IMR-90 (cell line): ENCODE measurements around the gene PATJ. TPM values are rescaled to one million over a fixed set of nuclear protein-coding genes. Genes with fewer than 3 reads are reported as not detected.

Source experiments
- ATAC-seq: fragments of 200-7000 bp; cut with Tn5 transposase; 2 replicates; pipeline ENCODE4 v1.9.1; 2020; ENCODE audit warnings: low read depth, mild to moderate bottlenecking, moderate library complexity
- BruUV-seq: library from RNA; stranded (reverse); fragments of 400-500 nt; replicated peaks from 2 replicates; lab custom pipeline; 2021; lab: Mats Ljungman, UMichigan
- CTCF ChIA-PET: fragments of 300-600 bp; formaldehyde crosslinking; extraction: SDS; loops from one replicate; lab custom pipeline; 2021; ENCODE audit warnings: antibody characterized with exemption; lab: Yijun Ruan, JAX
- POLR2A ChIA-PET: fragments of 300-600 bp; sonication (Branson Sonifier 250); formaldehyde crosslinking; loops from one replicate; lab custom pipeline; 2022; ENCODE audit warnings: antibody characterized with exemption; ENCODE audit not compliant: unreplicated experiment; lab: Charles Lee
- DNase-seq: peaks from one replicate; pipeline ENCODE4 v3.0.0; 2013
- H2AFZ ChIP-seq: replicated peaks from 2 replicates; pipeline ENCODE3; 2013; ENCODE audit warnings: low read length, mild to moderate bottlenecking; ENCODE audit not compliant: poor library complexity
- H2AK5ac ChIP-seq: 2 replicates; pipeline ENCODE4 v1.6.1; 2013; ENCODE audit warnings: low read depth, low read length, inconsistent platforms
- H2AK9ac ChIP-seq: replicated peaks from 2 replicates; pipeline ENCODE3; 2013; ENCODE audit warnings: mild to moderate bottlenecking, low read depth, low read length, moderate library complexity; ENCODE audit not compliant: poor library complexity
- H2BK120ac ChIP-seq: 2 replicates; pipeline ENCODE4 v1.6.1; 2013; ENCODE audit warnings: low read depth, low read length, inconsistent platforms
- H2BK15ac ChIP-seq: 3 replicates; pipeline ENCODE4 v1.6.1; 2013; ENCODE audit warnings: low read depth, low read length, inconsistent platforms
- H2BK20ac ChIP-seq: 2 replicates; pipeline ENCODE4 v1.6.1; 2013; ENCODE audit warnings: low read depth, mild to moderate bottlenecking, inconsistent platforms, low read length, moderate library complexity
- H2BK5ac ChIP-seq: 2 replicates; pipeline ENCODE4 v1.6.1; 2013; ENCODE audit warnings: mild to moderate bottlenecking, low read depth, low read length, inconsistent platforms; ENCODE audit not compliant: poor library complexity, severe bottlenecking
- H3K14ac ChIP-seq: replicated peaks from 2 replicates; pipeline ENCODE4 v1.6.1; 2013; ENCODE audit warnings: low read depth, low read length, inconsistent platforms
- H3K18ac ChIP-seq: 2 replicates; pipeline ENCODE4 v1.6.1; 2013; ENCODE audit warnings: low read depth, low read length, control low read depth
- H3K23ac ChIP-seq: 2 replicates; pipeline ENCODE4 v1.6.1; 2013; ENCODE audit warnings: low read depth, low read length, inconsistent platforms
- H3K27ac ChIP-seq: 2 replicates; pipeline ENCODE4 v1.5.1; 2013; ENCODE audit warnings: mild to moderate bottlenecking, control low read depth, low read length; ENCODE audit not compliant: insufficient read depth
- H3K27me3 ChIP-seq: 2 replicates; pipeline ENCODE4 v1.6.1; 2013; ENCODE audit warnings: low read length; ENCODE audit not compliant: control insufficient read depth, insufficient read depth
- H3K36me3 ChIP-seq: 2 replicates; pipeline ENCODE4 v1.6.1; 2013; ENCODE audit warnings: low read length, mixed read lengths; ENCODE audit not compliant: control insufficient read depth, insufficient read depth
- H3K4ac ChIP-seq: 2 replicates; pipeline ENCODE4 v1.6.1; 2013; ENCODE audit warnings: low read depth, low read length, inconsistent platforms
- H3K4me1 ChIP-seq: 2 replicates; pipeline ENCODE4 v1.6.1; 2013; ENCODE audit warnings: low read length, mixed read lengths; ENCODE audit not compliant: control insufficient read depth, insufficient read depth
- H3K4me2 ChIP-seq: 2 replicates; pipeline ENCODE4 v1.6.1; 2013; ENCODE audit warnings: low read depth, mild to moderate bottlenecking, control low read depth, low read length, moderate library complexity
- H3K4me3 ChIP-seq: 2 replicates; pipeline ENCODE4 v1.5.1; 2013; ENCODE audit warnings: low read depth, mild to moderate bottlenecking, control low read depth, low read length, moderate library complexity; ENCODE audit not compliant: insufficient read depth
- H3K56ac ChIP-seq: 2 replicates; pipeline ENCODE4 v1.6.1; 2013; ENCODE audit warnings: low read length, inconsistent platforms; ENCODE audit not compliant: insufficient read depth; ENCODE audit errors: extremely low read depth
- H3K79me1 ChIP-seq, 2 experiments: 2 replicates each; pipeline ENCODE4 v1.6.1; 2013; ENCODE audit warnings: low read length in 2 of 2, inconsistent platforms in 1 of 2, low read depth in 1 of 2
- H3K9ac ChIP-seq: 2 replicates; pipeline ENCODE4 v1.6.1; 2013; ENCODE audit warnings: low read depth, low read length, control low read depth
- H3K9me1 ChIP-seq: 2 replicates; pipeline ENCODE4 v1.6.1; 2013; ENCODE audit warnings: low read length, inconsistent platforms; ENCODE audit not compliant: insufficient read depth
- H3K9me3 ChIP-seq: 2 replicates; pipeline ENCODE4 v1.6.1; 2013; ENCODE audit warnings: low read length; ENCODE audit not compliant: control insufficient read depth, insufficient read depth
- H4K20me1 ChIP-seq: 2 replicates; pipeline ENCODE4 v1.6.1; 2013; ENCODE audit warnings: low read length, inconsistent platforms; ENCODE audit not compliant: insufficient read depth
- H4K5ac ChIP-seq: 2 replicates; pipeline ENCODE4 v1.6.1; 2013; ENCODE audit warnings: mild to moderate bottlenecking, low read depth, low read length, control low read depth
- H4K8ac ChIP-seq, 2 experiments: 2 replicates each; pipeline ENCODE4 v1.6.1; 2013; ENCODE audit warnings: low read depth in 2 of 2, low read length in 2 of 2, control low read depth in 1 of 2, inconsistent platforms in 1 of 2
- H4K91ac ChIP-seq: 2 replicates; pipeline ENCODE4 v1.6.1; 2013; ENCODE audit warnings: low read depth, low read length, inconsistent platforms; ENCODE audit not compliant: insufficient read depth
- ELK1 ChIP-seq: fragments of 150-350 bp; IDR thresholded peaks from 2 replicates; pipeline ENCODE4 v1.6.1; 2016; ENCODE audit warnings: low read depth, mild to moderate bottlenecking, low read length, moderate library complexity, borderline replicate concordance
- MAFK ChIP-seq: IDR thresholded peaks from 2 replicates; pipeline ENCODE4 v1.6.1; 2012; ENCODE audit warnings: low read depth, low read length, improper control_type of control experiment
- MAZ ChIP-seq: IDR thresholded peaks from 2 replicates; pipeline ENCODE4 v1.6.1; 2012; ENCODE audit warnings: low read depth, mild to moderate bottlenecking, low read length, improper control_type of control experiment, moderate library complexity, borderline replicate concordance
- NFE2L2 ChIP-seq: fragments of 150-350 bp; IDR thresholded peaks from 2 replicates; pipeline ENCODE4 v1.6.1; 2016; ENCODE audit warnings: low read depth, mild to moderate bottlenecking, low read length
- POLR2A ChIP-seq: IDR thresholded peaks from 2 replicates; pipeline ENCODE4 v1.6.1; 2012; ENCODE audit warnings: mild to moderate bottlenecking, low read depth, low read length
- whole genome bisulfite sequencing, 2 experiments: methylation state at CpG; one replicate each; pipeline versions ENCODE4 v1.1.5 to v1.1.7; 2013; ENCODE audit warnings: missing lambda C conversion rate in 2 of 2; ENCODE audit not compliant: insufficient read length in 1 of 2; ENCODE audit errors: extremely low coverage in 2 of 2; 5-methylcytosine and 5-hydroxymethylcytosine counted together
- dilution Hi-C: fragments of 300-500 bp; cut with HindIII; formaldehyde crosslinking; loops from one replicate; pipeline ENCODE4 v1.14.3; 2018; ENCODE audit warnings: low sequenced_read_pairs; ENCODE audit not compliant: unreplicated experiment
- in situ Hi-C: fragments of 300-500 bp; cut with MboI; formaldehyde crosslinking; loops from 3 replicates; pipeline ENCODE4 v1.14.3; 2019; ENCODE audit warnings: low sequenced_read_pairs, inconsistent platforms, mixed read lengths
- intact Hi-C: fragments of 100-400 bp; cut with micrococcal nuclease; formaldehyde crosslinking; loops from 2 replicates; pipeline ENCODE4 v1.10.0; 2022
- polyA plus RNA-seq, 3 experiments: library from polyadenylated mRNA; depleted of rRNA; stranded (reverse); fragments of >200 nt; gene quantifications; 2 replicates each; pipeline ENCODE4 v1.2.3, GENCODE V29; 2012; ENCODE audit warnings: low replicate concordance in 1 of 3
- total RNA-seq: library from RNA; depleted of rRNA; stranded (reverse); fragments of >200 nt; gene quantifications from 2 replicates; pipeline ENCODE4 v1.2.3, GENCODE V29; 2012

The PATJ gene
- total and polyA plus RNA-seq, 2 of the 4 experiments (the other 2 are of a cell fraction): 2.0 to 3.4 TPM

- no CpG with 5 or more reads among the region's 5 CpGs for WGBS, 2 experiments
- CTCF ChIA-PET: no interaction called here
Observed at GRCh38 chr1:62013264-62013663, 271.0 kb downstream of the PATJ start.

More at GRCh38 chr1:62013264-62013663, 271.0 kb downstream of the PATJ start:
- POLR2A ChIA-PET: no interaction called here
- TF ChIP-seq MAZ (no peak), NFE2L2 (no peak), ELK1 (no peak), MAFK (no peak), POLR2A (no peak)
- no peak overlapping the region for H2BK15ac ChIP-seq
- H3K9me3 ChIP-seq: no peaks in the 10 kb centered on the region; the same call in 1 of the 2 replicates
- no peak overlapping the region for H3K4me2 ChIP-seq
- in situ Hi-C loops: no loop called here
- H3K14ac ChIP-seq: no peak overlapping the region
- no peak overlapping the region for H3K23ac ChIP-seq
- H3K27me3 ChIP-seq: no peaks in the 10 kb centered on the region
- H3K9me1 ChIP-seq: no peaks in the 10 kb centered on the region
- no peak overlapping the region for H4K5ac ChIP-seq
- no peak overlapping the region for H2BK20ac ChIP-seq
- H3K9ac ChIP-seq: no peak overlapping the region
- H4K8ac ChIP-seq: no peak overlapping the region
- H3K18ac ChIP-seq: no peak overlapping the region
- intact Hi-C loops: no loop called here
- H3K4me3 ChIP-seq: no peak overlapping the region
- H2AFZ ChIP-seq: no peak overlapping the region
- no TSS peak for BruUV-seq
- H3K79me1 ChIP-seq: no peaks in the 10 kb centered on the region
- H4K91ac ChIP-seq: no peak overlapping the region
- no peak overlapping the region for H2AK5ac ChIP-seq
- dilution Hi-C loops: no loop called here
- no peaks in the 10 kb centered on the region for H3K36me3 ChIP-seq
- H3K27ac ChIP-seq: no peak overlapping the region
- H2BK120ac ChIP-seq: no peak overlapping the region
- no peaks in the 10 kb centered on the region for H3K4me1 ChIP-seq
- no peaks in the 10 kb centered on the region for H4K20me1 ChIP-seq
- H3K4ac ChIP-seq: no peak overlapping the region
- H2BK5ac ChIP-seq: no peak overlapping the region
- no peak overlapping the region for H2AK9ac ChIP-seq
- DNase-seq (no peak), ATAC-seq (no peak)
- no peak overlapping the region for H3K56ac ChIP-seq
